IMR-90 (cell line): ENCODE measurements around the gene BSND. TPM values are rescaled to one million over a fixed set of nuclear protein-coding genes. Genes with fewer than 3 reads are reported as not detected.

Experiments
- polyA plus RNA-seq, 3 experiments: library from polyadenylated mRNA; depleted of rRNA; stranded (reverse); fragments of >200 nt; gene quantifications; 2 replicates each; pipeline ENCODE4 v1.2.3, GENCODE V29; 2012; ENCODE audit warnings: low replicate concordance in 1 of 3
- total RNA-seq: library from RNA; depleted of rRNA; stranded (reverse); fragments of >200 nt; gene quantifications from 2 replicates; pipeline ENCODE4 v1.2.3, GENCODE V29; 2012; rRNA removed

The BSND gene
- total and polyA plus RNA-seq, 2 of the 4 experiments (the other 2 are of a cell fraction), result not detected

Other genes starting within 250 kb of the BSND start
- gene PARS2, start 234.4 kb upstream of the BSND start, total RNA-seq, result 6.1 and 6.3 TPM in 2 replicates
- gene PARS2, start 234.4 kb upstream of the BSND start, polyA plus RNA-seq (2012; rRNA removed), result 2.9 and 3.4 TPM in 2 replicates
- gene TTC22, start 197.6 kb upstream of the BSND start, total RNA-seq, result not detected in 2 replicates
- gene TTC22, start 197.6 kb upstream of the BSND start, polyA plus RNA-seq (2012; rRNA removed), result not detected in 2 replicates
- gene DHCR24, start 111.7 kb upstream of the BSND start, total RNA-seq, result 194 and 206 TPM in 2 replicates
- gene DHCR24, start 111.7 kb upstream of the BSND start, polyA plus RNA-seq (2012; rRNA removed), result 117 and 130 TPM in 2 replicates
- not detected in 2 replicates for gene TMEM61, start 18.3 kb upstream of the BSND start, total RNA-seq
- 0.10 TPM in 1 of 2 replicates, not detected in the other for gene TMEM61, start 18.3 kb upstream of the BSND start, polyA plus RNA-seq (2012; rRNA removed)
- under 0.01 TPM in 2 replicates for gene PCSK9, start 40.6 kb downstream of the BSND start, total RNA-seq
- 0.14 and 0.17 TPM in 2 replicates for gene PCSK9, start 40.6 kb downstream of the BSND start, polyA plus RNA-seq (2012; rRNA removed)
- gene USP24, start 216.4 kb downstream of the BSND start, total RNA-seq, result 34.7 and 36.7 TPM in 2 replicates
- 6.4 and 8.4 TPM in 2 replicates for gene USP24, start 216.4 kb downstream of the BSND start, polyA plus RNA-seq (2012; rRNA removed)